ENCODE data around the gene ALPK3. TPM values are rescaled to one million over a fixed set of nuclear protein-coding genes. Genes with fewer than 3 reads are reported as not detected.
A peak's percentile ranks its signal among the peaks of the same experiment; 100 is the strongest.

ALPK3 gene
- total RNA-seq, 1 donor from 2014 or later: 5.4 TPM

DNA sequence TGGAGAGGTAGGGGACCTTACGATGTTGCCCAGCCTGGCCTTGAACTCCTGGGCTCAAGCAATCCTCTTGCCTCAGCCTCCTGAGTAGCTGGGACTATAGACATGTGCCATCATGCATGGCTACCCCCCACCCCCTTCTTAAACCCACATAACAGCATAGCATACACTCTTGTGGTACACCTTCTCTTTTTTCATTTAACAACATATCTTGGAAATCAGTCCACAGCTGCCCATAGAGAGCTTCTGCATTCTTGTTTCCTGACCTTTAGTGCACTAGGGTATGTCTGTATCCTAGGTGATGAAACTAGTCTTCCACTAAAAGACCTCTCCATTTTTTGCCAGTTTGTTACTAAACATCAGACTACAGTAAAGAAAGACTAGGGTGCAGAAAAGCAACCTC lies 100.3 kb downstream of the ALPK3 start:
- Mint-ChIP-seq H3K4me3 (no peak overlapping the region), H3K4me1 (peaks cover 10% of the 10 kb centered on the region), H3K27me3 (ENCODE audit: insufficient read depth, low read depth) (peaks cover 7% of the 10 kb centered on the region), H3K9me3 (no peaks in the 10 kb centered on the region), H3K36me3 (no peaks in the 10 kb centered on the region), H3K27ac (no peak overlapping the region)
- H3K36me3 ChIP-seq: no peaks in the 10 kb centered on the region
- H3K79me2 ChIP-seq (ENCODE audit: low read depth): no peaks in the 10 kb centered on the region
- TF ChIP-seq EZH2phosphoT487 (IDR thresholded peaks at IDR 0.05): no peak
- no peaks in the 10 kb centered on the region for H3K9me3 ChIP-seq (ENCODE audit: low read depth)
- H3F3A ChIP-seq (ENCODE audit: low read depth): no peaks in the 10 kb centered on the region
- H4K20me1 ChIP-seq (ENCODE audit: low read depth): no peaks in the 10 kb centered on the region
- DNase-seq (ENCODE audit: low spot score): no peak
- H2AFZ ChIP-seq (replicated peaks): no peak overlapping the region
- H3K27ac ChIP-seq: no peak overlapping the region
- H3K9ac ChIP-seq: no peak overlapping the region
- H3K27me3 ChIP-seq: no peaks in the 10 kb centered on the region
- H3K4me2 ChIP-seq: no peak overlapping the region
- no peak overlapping the region for H3K4me3 ChIP-seq
- H3K4me1 ChIP-seq: no peaks in the 10 kb centered on the region

DNA sequence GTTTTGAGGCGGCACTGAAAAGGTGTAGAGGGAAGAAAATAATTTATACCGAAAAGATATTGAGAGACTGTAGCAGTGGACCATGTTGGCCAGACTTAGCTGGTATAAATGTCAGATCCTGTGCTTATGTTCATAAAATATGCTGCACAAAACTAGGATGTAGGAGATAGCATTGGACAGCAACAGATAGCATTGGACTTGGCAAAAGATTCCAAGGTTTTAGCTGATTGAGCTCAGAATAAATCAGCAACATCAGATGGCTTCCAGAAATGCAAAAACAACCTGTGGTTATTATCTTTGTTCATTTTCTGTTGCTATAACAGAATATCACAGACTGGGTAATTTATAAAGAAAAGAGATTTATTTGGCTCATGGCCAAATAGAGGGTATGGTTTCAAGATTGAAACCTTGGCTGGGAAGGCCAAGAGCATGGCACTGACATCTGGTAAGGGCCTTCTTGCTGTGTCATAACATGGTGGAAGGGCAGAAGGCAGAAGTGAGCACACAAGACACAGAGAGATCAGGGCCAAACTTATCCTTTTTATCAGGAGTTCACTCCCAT lies 102.0 kb downstream of the ALPK3 start:
- H3K9me3 ChIP-seq (ENCODE audit: low read depth): no peaks in the 10 kb centered on the region
- Mint-ChIP-seq H3K27me3 (ENCODE audit: insufficient read depth, low read depth) (peaks cover 8% of the 10 kb centered on the region), H3K36me3 (no peaks in the 10 kb centered on the region), H3K27ac (no peak overlapping the region), H3K4me1 (peaks cover 10% of the 10 kb centered on the region), H3K9me3 (no peaks in the 10 kb centered on the region), H3K4me3 (no peak overlapping the region)
- H3K4me1 ChIP-seq: no peaks in the 10 kb centered on the region
- no peaks in the 10 kb centered on the region for H3F3A ChIP-seq (ENCODE audit: low read depth)
- H3K79me2 ChIP-seq (ENCODE audit: low read depth): no peaks in the 10 kb centered on the region
- H3K9ac ChIP-seq: no peak overlapping the region
- H3K4me3 ChIP-seq: no peak overlapping the region
- H3K4me2 ChIP-seq: no peak overlapping the region
- H2AFZ ChIP-seq (replicated peaks): no peak overlapping the region
- TF ChIP-seq EZH2 (IDR thresholded peaks at IDR 0.05): no peak
- TF ChIP-seq, protein P1, sequence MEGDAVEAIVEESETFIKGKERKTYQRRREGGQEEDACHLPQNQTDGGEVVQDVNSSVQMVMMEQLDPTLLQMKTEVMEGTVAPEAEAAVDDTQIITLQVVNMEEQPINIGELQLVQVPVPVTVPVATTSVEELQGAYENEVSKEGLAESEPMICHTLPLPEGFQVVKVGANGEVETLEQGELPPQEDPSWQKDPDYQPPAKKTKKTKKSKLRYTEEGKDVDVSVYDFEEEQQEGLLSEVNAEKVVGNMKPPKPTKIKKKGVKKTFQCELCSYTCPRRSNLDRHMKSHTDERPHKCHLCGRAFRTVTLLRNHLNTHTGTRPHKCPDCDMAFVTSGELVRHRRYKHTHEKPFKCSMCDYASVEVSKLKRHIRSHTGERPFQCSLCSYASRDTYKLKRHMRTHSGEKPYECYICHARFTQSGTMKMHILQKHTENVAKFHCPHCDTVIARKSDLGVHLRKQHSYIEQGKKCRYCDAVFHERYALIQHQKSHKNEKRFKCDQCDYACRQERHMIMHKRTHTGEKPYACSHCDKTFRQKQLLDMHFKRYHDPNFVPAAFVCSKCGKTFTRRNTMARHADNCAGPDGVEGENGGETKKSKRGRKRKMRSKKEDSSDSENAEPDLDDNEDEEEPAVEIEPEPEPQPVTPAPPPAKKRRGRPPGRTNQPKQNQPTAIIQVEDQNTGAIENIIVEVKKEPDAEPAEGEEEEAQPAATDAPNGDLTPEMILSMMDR (IDR thresholded peaks at IDR 0.05): no peak
- no peak for TF ChIP-seq EZH2phosphoT487 (IDR thresholded peaks at IDR 0.05)
- no peak overlapping the region for H3K27ac ChIP-seq
- no peak for DNase-seq (ENCODE audit: low spot score)
- H4K20me1 ChIP-seq (ENCODE audit: low read depth): no peaks in the 10 kb centered on the region
- no peaks in the 10 kb centered on the region for H3K36me3 ChIP-seq
- H3K27me3 ChIP-seq: no peaks in the 10 kb centered on the region

DNA sequence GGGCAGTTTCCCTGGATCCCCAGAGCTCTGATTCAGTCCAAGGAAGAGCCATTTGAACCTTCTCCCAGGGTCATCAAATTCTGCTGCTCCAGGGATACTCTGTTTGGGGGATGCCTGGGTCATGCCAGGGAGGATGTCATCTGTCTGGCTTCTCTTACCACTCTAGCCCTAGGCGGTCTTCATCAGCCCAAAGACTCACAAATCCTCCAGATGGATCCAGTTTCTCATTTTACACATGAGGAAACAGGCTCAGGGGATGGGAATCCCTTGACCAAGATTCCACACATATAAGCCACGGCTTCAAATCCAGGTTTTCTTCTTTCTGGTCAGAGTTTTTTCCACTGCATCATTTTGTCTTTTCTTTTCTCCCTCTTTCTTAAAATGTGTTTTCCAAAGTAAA lies 104.0 kb downstream of the ALPK3 start:
- no peaks in the 10 kb centered on the region for H3K79me2 ChIP-seq (ENCODE audit: low read depth)
- H3K4me2 ChIP-seq: no peak overlapping the region
- H3K9ac ChIP-seq: no peak overlapping the region
- no peak for DNase-seq (ENCODE audit: low spot score)
- H3K9me3 Mint-ChIP-seq: no peaks in the 10 kb centered on the region
- H3F3A ChIP-seq (ENCODE audit: low read depth): no peaks in the 10 kb centered on the region
- H3K27me3 Mint-ChIP-seq (ENCODE audit: insufficient read depth, low read depth): peaks cover 5% of the 10 kb centered on the region
- H2AFZ ChIP-seq (replicated peaks): no peak overlapping the region
- no peak for TF ChIP-seq EZH2phosphoT487 (IDR thresholded peaks at IDR 0.05)
- TF ChIP-seq, protein P1 (IDR thresholded peaks at IDR 0.05): no peak
- no peak for TF ChIP-seq EZH2 (IDR thresholded peaks at IDR 0.05)
- H3K36me3 Mint-ChIP-seq: no peaks in the 10 kb centered on the region
- no peak overlapping the region for H3K27ac ChIP-seq
- peaks cover 2% of the 10 kb centered on the region for H3K4me1 Mint-ChIP-seq
- peaks cover under 1% of the 10 kb centered on the region for H3K4me1 ChIP-seq
- no peak overlapping the region for H3K4me3 ChIP-seq
- no peaks in the 10 kb centered on the region for H4K20me1 ChIP-seq (ENCODE audit: low read depth)
- no peak overlapping the region for H3K4me3 Mint-ChIP-seq
- H3K9me3 ChIP-seq (ENCODE audit: low read depth): no peaks in the 10 kb centered on the region
- no peaks in the 10 kb centered on the region for H3K36me3 ChIP-seq
- H3K27me3 ChIP-seq: no peaks in the 10 kb centered on the region
- H3K27ac Mint-ChIP-seq: peak overlapping the region; percentile 3

DNA sequence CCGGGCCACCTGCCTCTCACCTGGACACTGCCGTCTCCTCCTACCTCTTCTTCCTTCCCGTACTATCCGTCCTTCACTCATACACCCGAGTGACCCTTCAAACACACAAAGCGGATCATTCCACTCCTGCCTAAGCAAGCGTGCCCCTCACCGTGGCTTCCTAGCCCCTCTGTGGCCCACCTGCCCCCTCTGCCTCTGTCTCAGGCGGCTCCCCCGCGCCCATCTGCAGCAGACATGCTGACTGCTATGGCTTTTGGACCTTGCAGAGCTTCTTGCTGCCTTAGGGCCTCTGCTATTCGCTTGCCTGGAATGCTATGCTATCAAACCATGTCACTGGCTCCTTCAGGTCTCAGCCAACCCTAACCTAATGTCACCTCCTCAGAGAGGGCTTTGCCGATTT lies 105.4 kb downstream of the ALPK3 start:
- H4K20me1 ChIP-seq (ENCODE audit: low read depth): no peaks in the 10 kb centered on the region
- DNase-seq (ENCODE audit: low spot score): no peak
- H3K36me3 ChIP-seq: no peaks in the 10 kb centered on the region
- Mint-ChIP-seq H3K9me3 (no peaks in the 10 kb centered on the region), H3K27me3 (ENCODE audit: insufficient read depth, low read depth) (peaks cover 7% of the 10 kb centered on the region), H3K27ac (peak overlapping the region; percentile 85), H3K4me1 (peaks cover 2% of the 10 kb centered on the region), H3K4me3 (no peak overlapping the region), H3K36me3 (no peaks in the 10 kb centered on the region)
- H3K79me2 ChIP-seq (ENCODE audit: low read depth): no peaks in the 10 kb centered on the region
- H3K9ac ChIP-seq: no peak overlapping the region
- no peaks in the 10 kb centered on the region for H3K9me3 ChIP-seq (ENCODE audit: low read depth)
- H3K4me3 ChIP-seq: no peak overlapping the region
- no peak overlapping the region for H2AFZ ChIP-seq (replicated peaks)
- H3K27me3 ChIP-seq: no peaks in the 10 kb centered on the region
- H3F3A ChIP-seq (ENCODE audit: low read depth): peaks cover 8% of the 10 kb centered on the region
- H3K4me1 ChIP-seq: peaks cover 11% of the 10 kb centered on the region
- no peak for TF ChIP-seq EZH2 (IDR thresholded peaks at IDR 0.05)
- TF ChIP-seq, protein P1 (IDR thresholded peaks at IDR 0.05): no peak
- no peak for TF ChIP-seq EZH2phosphoT487 (IDR thresholded peaks at IDR 0.05)
- H3K27ac ChIP-seq: no peak overlapping the region
- no peak overlapping the region for H3K4me2 ChIP-seq

Data from neural progenitor cell (in vitro differentiated cells).